NCI-H2081 (cell line): Measurements from ENCODE around the gene ZNF579.
A peak's percentile ranks its signal among the peaks of the same experiment; 100 is the strongest.

ENCODE experiments used
- DNase-seq, 2 experiments: peaks; one replicate each; lab custom pipeline; 2025; lab: John Stamatoyannopoulos, UW

ZNF579 gene

GRCh38 chr19:55611983-55612645 is 31.5 kb upstream of the ZNF579 start:
- DNase-seq, result no peak

GRCh38 chr19:55611300-55611982 is 30.8 kb upstream of the ZNF579 start:
- no peak for DNase-seq

DNA sequence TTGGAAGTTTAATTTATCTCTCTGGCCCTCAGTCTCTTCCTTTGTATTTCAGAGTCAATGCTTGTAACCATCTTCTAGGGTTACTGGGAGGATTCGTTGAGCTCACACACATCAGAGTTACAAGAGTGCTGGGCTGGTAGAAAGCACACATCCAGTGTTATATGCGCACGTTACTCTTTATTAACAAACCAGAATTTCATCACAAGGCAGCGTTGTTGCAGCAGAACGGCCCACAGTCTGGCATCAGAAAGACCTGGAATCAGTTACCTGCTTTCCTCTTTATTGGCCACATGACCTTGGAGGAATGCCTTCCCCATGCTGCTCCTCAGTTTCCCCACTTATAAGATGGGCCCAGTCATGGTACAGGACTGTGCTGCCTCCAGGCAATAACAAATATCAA is 28.7 kb upstream of the ZNF579 start:
- DNase-seq, result no peak

DNA sequence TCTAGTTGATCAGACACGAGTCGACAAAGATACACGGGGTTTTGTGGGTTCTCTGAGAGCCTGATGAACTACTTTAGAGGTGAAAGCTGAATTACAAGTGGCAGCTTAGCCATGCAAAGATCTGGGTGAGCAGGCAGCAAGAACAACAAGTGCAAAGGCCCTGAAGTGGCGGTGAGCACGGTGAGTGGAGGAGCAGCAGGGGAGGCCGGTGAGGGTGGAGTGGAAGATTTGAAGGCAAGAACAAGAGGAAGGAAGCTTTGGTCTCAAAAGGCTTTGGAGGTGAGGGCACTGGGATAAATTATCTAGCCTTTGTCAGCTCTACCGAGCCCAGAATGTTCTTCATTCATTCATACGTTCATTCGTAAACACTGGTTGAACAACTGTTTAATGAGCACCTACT is 26.2 kb upstream of the ZNF579 start:
- no peak for DNase-seq

DNA sequence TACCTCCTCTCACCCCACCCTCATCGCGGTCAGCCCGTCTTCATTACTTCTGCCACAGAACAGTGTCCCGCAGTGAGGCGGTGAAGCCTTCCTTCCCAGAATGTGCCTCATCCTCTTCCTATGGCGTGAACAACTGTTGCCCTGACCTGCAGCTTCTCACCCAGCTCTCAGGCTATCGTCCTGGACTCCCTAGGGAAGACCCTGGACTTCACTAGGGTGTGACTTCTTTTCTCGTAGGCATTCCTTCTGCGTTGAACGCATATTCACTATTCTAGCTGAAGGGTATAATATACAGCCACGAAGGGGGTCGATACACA is 25.8 kb upstream of the ZNF579 start:
- DNase-seq, result no peak

DNA sequence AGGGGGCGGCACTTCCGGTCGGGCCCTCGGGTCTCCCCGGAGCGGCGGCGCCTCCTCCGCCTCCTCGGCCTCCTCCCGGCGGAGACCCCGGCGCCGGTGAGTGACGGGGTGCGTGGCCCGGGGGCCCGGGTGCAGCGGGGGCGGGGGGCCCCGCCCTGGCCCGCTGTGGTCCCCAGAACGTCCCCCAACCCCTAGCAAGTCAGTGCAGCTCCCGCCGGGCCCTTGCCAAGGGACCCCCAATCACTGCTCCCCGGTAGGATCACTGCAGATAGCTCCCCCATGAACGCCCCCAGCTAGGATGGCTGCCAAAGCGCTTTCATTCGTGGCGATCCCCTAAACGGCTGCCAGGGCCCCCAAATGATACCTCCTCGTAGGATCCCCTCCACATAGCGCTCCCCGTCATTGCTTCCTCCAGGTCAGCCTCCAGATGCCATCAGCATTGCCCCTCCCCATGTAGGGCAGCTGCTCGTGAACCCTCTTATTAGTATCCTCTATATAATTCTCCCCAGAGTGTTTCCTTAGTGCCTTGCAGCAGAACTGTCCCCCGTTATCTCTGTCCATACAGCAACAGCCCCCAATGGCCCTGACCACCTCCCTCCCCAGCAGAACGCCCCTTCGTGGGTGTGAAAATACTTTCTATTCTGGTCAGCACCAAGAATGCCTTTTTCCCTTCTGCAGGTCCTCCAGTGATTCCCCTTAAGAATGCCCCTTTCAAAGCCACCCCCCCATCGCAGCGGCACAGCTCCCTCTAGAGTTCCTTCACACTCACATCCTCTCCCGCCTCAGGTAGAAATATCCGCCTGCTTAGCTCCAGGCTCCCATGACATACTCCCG is 25.2 kb upstream of the ZNF579 start, which contains the start of gene ZNF865:
ZNF865 (plus strand) TSS at position 11 of the 834 bp plus-strand sequence. CDS start 7,972 bp downstream, outside the sequence.
- peak; percentile 76 to 82 for DNase-seq

DNA sequence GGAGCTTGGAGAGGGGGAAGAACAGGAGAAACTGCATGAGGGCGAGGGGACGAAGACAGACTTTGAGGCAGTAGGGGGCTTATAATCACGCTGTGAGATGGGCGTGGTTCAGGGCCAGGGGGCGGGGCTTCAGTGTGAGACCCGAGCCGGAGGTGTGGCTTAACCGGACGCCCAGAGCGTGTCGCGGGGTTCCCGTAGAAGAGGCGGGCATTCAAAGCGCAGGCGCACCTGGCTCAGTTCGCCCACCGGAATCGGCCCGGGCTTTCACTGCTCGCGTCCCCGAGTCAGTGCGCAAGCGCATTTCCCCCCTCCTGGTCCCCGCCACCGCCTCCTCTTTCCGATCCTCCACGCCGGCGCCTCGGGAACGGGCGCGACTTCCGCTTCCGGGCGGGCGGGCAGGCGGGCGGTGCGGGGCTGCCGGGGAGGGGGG is 24.6 kb upstream of the ZNF579 start:
- DNase-seq, result peak; percentile 97 to 98

- no peak for DNase-seq
Observed at GRCh38 chr19:55603581-55604292, 23.1 kb upstream of the ZNF579 start.

GRCh38 chr19:55603115-55603514 is 22.5 kb upstream of the ZNF579 start:
- no peak for DNase-seq

- no peak for DNase-seq
Observed at GRCh38 chr19:55602104-55603001, 21.7 kb upstream of the ZNF579 start.

DNA sequence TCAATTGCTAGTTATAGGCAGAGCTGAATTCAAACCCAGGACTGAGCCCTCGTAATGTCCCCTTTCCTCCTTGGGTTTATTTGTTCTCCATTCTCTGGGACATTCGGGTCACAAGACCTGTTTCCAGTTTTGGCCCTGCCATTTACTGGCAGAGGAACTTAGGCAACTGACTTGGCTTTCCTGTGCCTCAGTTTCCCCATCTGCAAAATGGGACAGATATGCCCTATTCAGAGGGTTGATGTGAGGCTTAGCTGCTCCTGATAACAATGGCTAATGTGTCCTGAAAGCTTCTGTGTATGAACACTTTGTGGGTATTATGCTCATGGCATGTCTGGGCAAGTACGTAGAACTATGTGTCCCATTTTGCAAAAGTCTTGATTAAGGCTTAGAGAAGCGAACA is 20.4 kb upstream of the ZNF579 start:
- DNase-seq, result no peak

GRCh38 chr19:55600662-55601028 is 20.0 kb upstream of the ZNF579 start:
- no peak for DNase-seq

- DNase-seq, result peak; percentile 93 to 94
Observed at GRCh38 chr19:55599842-55600661, 19.4 kb upstream of the ZNF579 start, which contains the start of gene ZNF524. Gene ZNF524, plus strand, starts transcription at chr19:55600288. Its CDS starts 1,825 bp downstream, at chr19:55602113.

DNA sequence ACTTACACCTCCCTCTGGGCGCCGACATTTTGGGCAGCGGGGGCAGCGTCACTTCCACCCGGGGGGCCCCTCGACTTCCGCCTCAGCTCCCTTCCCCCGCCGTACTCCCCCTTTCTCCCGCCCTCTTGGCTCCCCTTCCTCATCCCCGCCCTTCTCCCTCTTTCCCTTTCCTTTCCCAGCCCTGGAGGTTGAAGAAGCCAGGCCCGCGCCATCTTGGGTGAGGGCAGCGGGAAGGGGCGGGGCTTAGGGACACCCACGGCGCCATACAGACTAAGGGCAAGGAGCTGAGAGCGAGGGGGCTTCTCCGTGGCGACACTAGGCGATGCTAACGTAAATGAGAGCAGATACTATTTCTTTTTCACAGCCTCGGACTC is 18.8 kb upstream of the ZNF579 start, which contains the start of gene FIZ1:
FIZ1 (minus strand) TSS at position 50 of the 374 bp plus-strand sequence. CDS start 1,652 bp downstream, outside the sequence.
- peak; percentile 97 to 99 for DNase-seq

- DNase-seq, result peak; percentile 74 to 89
Observed at GRCh38 chr19:55598719-55599467, 18.2 kb upstream of the ZNF579 start.

- DNase-seq, result no peak
Observed at GRCh38 chr19:55598034-55598433, 17.4 kb upstream of the ZNF579 start.

DNA sequence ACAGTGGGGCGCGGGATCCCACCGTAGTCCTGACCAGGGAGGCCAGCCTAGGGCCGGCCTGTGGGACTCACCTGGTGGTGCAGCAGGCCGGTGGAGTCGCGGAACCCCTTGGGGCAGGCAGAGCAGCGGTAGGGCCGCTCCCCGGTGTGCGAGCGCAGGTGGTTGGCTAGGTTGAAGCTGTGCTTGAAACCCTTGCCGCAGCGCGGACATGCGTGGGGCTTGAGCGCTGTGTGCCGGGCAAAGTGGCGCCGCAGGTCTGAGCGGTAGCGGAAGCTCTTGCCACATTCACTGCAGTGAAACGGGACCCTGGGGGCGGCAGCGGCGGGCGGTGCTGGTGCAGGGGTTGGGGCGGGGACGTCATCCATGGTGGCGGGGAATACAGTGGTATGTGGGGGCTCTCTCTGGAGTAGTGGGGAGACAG is 16.9 kb upstream of the ZNF579 start:
- no peak for DNase-seq

- no peak for DNase-seq
Observed at GRCh38 chr19:55596304-55596703, 15.7 kb upstream of the ZNF579 start.

DNA sequence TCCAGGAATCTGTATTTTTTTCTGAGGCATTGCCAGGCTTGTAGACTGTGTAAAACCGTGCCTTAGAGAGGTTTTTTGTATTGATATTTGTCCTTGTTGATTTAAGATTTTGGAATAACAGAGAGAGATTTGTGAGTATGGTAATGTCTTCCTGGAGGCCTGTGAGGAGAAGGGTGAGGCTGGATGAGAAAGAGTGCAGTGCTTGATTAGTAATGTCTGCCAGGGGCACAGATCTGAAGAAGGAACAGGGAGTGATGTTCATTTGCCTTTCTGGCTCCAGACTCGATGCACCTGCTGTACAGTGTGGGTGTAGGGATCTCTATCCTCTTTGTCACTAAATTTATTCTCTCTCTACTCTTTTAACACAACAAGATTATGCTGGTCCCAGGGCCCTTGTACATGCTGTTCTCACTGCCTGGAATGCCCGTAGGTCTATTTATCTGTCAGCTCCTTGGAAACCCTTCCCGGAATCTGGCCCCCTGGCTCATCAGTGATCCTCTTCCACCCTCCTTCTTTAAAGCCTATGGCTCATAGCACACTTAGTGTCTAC is 14.4 kb upstream of the ZNF579 start:
- DNase-seq, result no peak
